ENCODE data around the gene TMEM106C.

GRCh38 chr12:47977772-47978597 lies 14.6 kb downstream of the TMEM106C start:
- TF ChIP-seq CTCF (IDR thresholded peaks at IDR 0.05) = no peak
- no peak for TF ChIP-seq POLR2A (IDR thresholded peaks at IDR 0.05)

All from thyroid gland (tissue), 4 donors.